NCI-H2107 treated with DMSO at 0.1 percent for 48 hours (cell line): Measurements from ENCODE around the gene ACBD4.

Experiments
- DNase-seq: peaks from one replicate; lab custom pipeline; 2025; ENCODE audit not compliant: unreplicated experiment; lab: John Stamatoyannopoulos, UW

ACBD4 gene

DNA sequence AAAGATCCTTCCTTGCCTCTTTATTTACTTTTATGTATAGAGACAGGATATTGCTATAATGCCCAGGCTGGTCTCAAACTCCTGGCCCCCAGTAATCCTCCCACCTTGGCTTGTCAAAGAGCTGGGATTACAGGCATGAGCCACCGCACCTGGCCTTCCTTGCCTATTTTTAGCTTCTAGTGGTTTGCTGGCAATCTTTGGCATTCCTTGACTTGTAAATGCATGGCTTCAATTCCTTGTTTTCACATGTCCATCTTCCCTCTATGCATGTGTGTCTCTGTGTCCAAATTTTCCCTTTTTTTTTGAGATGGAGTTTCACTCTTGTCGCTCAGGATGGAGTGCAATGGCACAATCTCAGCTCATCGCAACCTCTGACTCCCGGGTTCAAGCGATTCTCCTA, 48.7 kb downstream of the ACBD4 start:
- no peak for DNase-seq

DNA sequence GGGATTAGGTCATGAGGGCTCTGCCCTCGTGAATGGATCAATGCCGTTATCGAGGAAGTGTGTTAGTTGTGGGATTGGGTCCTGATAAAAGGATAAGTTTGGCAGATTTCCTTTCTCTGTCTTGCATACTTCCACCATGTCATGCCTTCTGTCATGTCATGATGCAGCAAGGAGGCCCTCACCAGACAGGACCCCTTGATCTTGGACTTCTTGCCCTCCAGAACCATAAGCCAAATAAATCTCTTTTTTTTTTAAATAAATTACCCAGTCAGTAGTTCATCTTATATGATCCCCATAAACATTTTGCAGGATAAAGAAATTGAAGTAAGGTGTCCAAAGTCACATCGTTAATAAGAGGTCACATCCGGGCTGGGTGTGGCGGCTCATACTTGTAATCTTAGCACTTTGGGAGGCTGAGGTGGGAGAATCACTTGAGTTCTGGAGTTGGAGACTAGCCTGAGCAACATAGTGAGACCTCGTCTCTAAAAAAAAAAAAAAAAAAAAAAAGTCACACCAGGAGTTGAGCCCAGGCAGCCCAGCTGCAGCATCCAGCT, 51.4 kb downstream of the ACBD4 start:
- no peak for DNase-seq

DNA sequence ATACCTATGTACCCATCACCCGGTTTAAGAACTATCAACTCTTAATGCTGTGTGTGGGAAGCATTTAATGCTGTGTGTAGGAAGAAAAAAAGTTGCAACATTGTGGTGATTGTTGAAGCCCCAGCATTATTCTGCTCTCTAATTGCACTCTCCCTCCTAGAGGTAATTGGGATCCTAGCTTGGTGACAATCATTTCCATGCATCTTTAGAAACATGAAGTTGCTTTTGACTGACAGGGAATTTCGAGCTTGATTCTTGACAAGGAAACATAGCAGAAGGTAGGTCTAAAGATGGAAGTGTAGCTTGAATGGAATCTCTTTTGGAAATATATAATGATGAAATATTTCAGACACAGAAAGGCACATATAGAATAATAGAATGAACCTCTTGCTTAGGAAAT, 53.5 kb downstream of the ACBD4 start:
- DNase-seq: no peak

DNA sequence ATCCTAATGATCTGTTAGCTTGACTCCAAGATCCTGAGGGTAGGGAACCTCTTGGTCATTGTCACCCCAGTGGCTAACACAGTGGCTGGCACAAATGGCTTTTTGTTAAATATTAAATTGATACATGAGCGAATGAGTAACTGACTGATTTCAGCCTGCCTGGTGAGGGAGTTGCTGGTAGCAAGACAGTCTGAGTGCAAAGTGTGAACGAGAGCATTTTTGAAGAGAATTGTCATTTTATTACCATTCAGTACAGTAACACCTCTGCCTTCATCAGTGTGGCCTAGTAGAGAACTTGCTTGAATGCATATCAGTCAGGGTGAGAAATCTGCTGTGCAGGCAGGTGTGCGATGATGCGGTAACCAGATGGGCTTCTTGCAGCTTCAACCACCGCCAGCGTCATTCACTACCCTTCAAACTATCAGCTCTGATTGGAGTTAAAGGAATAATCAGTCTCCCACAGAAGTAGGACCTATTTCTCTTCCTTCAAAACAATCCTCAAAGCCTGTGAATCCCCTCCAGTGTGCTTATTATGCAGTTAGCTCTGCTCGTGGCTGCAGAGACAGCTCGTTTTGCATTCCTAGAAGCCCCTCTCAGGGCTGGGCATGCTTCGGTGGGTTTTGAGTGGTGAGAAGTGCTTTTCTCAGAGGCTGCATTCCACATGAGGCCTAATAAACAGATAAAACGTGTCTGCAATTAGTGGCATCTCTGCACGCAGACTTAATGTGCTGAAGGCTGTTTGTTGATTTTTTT, 55.2 kb downstream of the ACBD4 start:
- DNase-seq: no peak
